ENCODE results near the gene DCPS.

DNA sequence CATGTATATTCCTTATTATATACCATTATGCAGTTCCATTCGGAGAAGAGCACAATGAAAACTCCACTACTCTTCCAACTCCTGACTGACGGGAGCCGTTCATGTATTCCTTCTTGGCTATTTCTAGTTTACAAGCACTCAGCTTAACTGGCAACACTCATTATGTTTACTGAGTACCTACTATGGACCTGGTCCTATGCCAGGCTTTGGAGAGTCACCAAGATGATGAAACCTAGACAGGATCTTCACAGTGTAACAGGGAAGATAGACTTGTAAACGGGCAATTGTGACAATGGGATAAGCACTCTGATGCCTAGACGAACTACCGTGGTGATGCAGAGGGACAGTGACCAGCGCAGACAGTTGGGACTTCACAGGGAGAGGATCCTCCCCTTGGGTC lies 29.3 kb downstream of the DCPS start:
- TF ChIP-seq, protein P1, sequence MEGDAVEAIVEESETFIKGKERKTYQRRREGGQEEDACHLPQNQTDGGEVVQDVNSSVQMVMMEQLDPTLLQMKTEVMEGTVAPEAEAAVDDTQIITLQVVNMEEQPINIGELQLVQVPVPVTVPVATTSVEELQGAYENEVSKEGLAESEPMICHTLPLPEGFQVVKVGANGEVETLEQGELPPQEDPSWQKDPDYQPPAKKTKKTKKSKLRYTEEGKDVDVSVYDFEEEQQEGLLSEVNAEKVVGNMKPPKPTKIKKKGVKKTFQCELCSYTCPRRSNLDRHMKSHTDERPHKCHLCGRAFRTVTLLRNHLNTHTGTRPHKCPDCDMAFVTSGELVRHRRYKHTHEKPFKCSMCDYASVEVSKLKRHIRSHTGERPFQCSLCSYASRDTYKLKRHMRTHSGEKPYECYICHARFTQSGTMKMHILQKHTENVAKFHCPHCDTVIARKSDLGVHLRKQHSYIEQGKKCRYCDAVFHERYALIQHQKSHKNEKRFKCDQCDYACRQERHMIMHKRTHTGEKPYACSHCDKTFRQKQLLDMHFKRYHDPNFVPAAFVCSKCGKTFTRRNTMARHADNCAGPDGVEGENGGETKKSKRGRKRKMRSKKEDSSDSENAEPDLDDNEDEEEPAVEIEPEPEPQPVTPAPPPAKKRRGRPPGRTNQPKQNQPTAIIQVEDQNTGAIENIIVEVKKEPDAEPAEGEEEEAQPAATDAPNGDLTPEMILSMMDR (conservative IDR thresholded peaks at IDR 0.05; ENCODE audit: low read depth, low read length) = no peak
- no peak for TF ChIP-seq EZH2 (IDR thresholded peaks at IDR 0.05; ENCODE audit: borderline replicate concordance, low read depth, low read length, poor library complexity, severe bottlenecking)
